DMS53 treated with DMSO at 0.1 percent for 48 hours (cell line): ENCODE data around the gene PARP8.
A peak's percentile ranks its signal among the peaks of the same experiment; 100 is the strongest.
"Not testable (repeated sequence)": the region's sequence is repeated elsewhere in the genome, so short reads cannot be mapped to it uniquely, and the experiment has no call there.

Experiments used
- DNase-seq: peaks from one replicate; lab custom pipeline; 2025; ENCODE audit not compliant: unreplicated experiment; lab: John Stamatoyannopoulos, UW

PARP8 gene, protein sequence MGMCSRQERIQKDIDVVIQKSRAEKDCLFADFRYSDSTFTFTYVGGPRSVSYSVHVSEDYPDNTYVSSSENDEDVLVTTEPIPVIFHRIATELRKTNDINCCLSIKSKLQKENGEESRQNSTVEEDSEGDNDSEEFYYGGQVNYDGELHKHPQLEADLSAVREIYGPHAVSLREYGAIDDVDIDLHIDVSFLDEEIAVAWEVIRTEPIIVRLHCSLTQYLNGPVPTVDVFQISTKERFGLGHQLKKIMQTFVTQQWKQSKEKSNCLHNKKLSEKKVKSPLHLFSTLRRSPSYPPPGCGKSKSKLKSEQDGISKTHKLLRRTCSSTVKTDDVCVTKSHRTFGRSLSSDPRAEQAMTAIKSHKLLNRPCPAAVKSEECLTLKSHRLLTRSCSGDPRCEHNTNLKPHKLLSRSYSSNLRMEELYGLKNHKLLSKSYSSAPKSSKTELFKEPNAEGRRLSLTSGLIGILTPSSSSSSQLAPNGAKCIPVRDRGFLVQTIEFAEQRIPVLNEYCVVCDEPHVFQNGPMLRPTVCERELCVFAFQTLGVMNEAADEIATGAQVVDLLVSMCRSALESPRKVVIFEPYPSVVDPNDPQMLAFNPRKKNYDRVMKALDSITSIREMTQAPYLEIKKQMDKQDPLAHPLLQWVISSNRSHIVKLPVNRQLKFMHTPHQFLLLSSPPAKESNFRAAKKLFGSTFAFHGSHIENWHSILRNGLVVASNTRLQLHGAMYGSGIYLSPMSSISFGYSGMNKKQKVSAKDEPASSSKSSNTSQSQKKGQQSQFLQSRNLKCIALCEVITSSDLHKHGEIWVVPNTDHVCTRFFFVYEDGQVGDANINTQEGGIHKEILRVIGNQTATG

DNA sequence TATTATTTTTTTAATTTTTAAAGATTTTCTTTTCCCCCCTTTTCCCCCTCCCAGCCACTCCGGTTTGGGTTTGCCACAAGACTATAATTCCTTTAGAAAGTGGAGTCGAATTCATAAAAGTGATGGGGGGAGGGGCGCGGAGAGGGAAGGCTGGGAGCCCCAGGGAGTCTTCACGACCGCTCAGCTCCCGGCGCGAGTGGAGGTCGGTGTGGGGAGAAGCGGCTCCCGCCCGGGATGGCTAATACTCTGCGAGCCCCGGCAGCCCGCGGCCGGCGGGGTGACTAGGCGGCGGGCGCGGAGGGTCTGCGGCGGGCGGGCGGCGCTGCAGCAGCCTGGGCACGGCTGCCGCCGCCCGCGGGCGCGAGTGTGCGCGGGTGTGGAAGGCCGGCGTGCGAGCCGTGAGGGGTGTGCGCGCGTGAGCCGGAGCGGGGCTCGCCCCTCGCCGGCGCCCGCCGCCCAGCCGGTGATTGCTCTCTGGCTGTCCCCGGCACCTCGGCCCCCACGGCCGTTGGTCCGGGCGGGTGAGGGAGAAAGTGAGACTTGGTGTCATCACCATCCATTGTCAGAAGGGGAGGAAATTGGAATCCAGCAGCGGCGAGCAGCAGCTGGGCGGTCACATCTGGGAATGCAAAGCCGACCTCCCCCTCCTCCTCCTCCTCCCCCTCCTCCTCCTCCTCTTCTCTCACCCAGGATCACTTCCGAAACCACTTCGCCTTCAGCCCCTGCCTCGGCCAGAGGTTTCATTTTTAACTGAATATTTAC is at the start of gene PARP8:
PARP8 (plus strand) TSS at position 377 of the 762 bp plus-strand sequence. CDS start 459 bp downstream, outside the sequence.
- no peak for DNase-seq

DNA sequence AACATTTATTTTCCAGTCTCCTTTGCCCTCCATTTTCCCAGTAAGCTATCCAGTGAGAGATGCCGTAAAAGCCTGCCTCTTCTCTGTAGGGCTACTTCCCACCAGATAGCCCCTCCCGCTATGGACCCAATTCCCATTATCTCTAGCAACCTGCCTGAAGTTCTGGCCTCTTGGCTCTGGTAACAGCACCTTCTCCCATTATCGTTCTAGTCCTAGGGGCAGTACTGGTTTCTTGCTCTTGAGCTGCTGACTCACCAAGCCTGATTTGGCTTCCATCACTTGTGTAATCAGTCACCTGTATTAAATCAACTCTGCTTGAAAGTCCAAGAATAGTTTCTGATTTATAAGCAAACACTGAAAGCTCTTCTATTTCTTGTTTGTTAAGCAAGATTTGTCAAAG is 42.8 kb upstream of the PARP8 start:
- DNase-seq = peak; percentile 57

DNA sequence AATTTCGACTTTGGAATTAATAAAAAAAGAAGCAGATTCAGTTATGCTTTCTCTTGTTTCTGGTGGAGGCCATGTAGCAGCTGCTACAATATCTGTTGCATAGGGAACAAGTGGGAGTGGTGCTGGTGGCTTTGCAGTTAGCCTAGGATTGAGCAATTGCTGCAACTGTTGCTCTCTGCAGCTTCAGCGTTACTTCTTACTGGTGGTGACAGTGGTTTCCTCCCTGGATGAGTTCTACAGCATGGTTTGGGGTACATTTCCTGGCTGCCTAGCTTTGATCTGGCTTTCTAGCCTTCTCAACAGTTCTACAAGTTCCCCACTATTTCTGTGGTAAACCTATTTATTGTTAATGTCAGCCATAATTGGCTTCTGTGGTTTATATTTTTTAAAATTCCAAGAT is 31.6 kb upstream of the PARP8 start:
- DNase-seq = not testable (repeated sequence)

DNA sequence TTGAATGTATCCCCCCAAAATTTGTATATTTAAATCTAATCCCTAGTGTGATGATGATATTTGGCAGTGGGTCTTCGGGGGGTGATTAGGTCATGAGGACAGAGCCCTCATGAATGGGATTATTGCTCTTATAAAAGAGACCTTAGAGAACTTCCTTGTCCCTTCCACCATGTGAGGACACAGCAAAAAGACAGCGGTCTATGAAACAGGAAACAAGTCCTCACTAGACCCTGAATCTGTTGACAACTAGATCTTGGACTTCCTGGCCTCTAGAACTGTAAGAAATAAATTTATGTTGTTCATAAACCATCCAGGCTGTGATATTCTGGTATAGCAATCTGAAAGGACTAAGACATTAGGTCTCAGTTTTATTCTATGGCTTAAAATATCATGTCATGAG is 28.9 kb upstream of the PARP8 start:
- DNase-seq = not testable (repeated sequence)

DNA sequence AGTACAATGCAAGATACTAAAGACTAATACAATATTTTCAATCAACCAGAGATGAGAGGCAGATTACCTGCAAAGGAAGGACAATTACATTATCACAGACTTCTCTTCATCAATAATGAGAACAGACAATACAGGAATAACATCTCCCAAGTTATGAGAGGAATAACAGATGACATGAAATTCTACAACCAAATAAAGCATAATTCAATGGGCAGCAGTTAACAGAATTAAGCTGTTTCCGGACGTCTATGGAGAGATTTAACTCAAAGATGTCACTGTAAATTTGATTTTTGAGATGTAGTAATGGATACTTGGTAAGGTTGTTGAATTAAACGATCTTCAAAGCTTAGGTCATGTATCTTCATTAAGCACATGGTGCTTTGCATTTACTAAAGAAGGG is 19.8 kb upstream of the PARP8 start:
- DNase-seq = no peak

DNA sequence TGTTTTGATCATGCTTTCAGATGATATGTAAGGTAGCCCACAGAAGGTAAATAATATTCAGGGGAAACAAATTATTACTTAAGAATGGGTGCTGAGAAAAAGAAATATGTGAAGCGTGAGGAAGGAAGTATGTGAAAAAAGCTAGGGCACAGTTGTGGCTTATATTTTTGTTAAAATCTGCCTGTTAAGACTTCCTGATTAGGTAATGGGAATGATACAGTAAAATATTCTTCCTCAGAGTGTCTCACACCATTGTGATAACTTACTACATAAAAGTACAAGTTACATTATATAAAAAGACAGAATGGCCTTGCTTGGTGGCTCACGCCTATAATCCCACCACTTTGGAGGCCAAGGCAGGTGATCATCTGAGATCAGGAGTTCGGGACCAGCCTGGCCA is 18.7 kb upstream of the PARP8 start:
- no peak for DNase-seq

DNA sequence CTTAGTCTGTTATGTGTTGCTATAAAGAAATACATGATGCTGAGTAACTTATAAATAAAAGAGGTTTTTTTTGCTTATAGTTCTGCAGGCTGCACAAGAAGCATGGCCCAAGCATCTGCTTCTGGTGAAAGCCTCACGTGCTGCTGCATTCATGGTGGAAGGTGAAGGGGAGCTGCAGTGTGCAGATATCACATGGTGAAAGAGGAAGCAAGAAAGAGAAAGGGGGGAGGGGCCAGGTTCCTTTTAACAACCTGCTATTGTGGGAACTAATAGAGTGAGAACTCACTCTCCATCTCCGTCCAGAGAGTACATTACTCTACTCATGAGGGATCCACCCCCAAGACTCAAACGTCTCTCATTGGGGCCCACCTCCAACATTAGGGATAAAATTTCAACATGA is 12.5 kb upstream of the PARP8 start:
- DNase-seq = no peak

DNA sequence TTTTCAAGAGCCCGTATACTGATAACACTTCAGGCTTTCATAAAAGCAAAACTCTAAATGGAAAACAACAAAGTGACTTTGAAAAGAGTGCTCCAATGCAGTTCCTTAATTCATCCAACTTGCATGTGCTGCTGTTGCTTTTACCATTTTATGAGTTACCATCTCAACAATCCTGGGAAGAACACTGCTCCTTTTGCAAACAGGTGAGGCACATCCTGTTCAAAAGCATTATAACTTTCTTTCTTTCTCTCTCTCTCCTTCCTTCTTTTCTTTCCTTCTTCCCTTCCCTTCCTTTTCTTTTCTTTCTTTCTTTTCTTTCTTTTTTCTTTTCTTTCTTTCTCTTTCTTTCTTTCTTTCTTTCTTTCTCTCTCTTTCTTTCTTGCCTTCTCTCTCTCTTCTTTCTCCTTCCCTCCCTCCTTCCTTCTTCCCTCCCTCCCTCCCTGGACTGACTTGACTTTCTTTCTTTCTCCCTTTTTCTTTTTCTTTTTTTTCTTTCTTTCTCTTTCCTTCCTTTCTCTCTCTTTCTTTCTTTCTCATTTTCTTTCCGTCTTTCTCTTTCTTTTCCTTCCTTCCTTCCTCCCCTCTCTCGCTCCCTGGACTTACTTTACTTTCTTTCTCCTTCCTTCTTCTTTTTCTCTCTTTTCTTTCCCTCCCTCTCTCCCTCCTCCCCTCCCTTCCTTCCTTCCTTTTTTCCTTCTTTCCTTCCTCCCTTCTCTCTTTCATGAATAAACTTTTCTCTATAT is 11.2 kb upstream of the PARP8 start:
- DNase-seq = no peak

DNA sequence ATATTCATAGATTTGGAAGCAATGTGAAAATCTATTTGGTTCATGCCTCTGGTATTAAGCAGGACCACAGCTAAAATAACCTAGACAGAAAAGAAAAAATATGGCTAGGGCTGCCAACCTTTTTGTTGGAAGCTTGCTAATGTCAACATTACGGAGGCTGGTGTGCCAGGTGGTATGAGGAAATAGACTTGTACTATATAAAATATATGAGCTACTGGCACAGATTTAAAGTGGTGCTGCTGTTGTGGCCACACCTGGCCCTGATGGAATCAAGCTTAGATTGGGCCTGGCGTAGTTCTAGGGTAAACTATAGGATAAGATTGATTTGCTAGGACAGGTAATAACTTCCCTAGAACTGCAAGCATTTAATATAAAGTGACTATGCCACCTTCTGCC is 10.6 kb upstream of the PARP8 start:
- DNase-seq = peak; percentile 40

DNA sequence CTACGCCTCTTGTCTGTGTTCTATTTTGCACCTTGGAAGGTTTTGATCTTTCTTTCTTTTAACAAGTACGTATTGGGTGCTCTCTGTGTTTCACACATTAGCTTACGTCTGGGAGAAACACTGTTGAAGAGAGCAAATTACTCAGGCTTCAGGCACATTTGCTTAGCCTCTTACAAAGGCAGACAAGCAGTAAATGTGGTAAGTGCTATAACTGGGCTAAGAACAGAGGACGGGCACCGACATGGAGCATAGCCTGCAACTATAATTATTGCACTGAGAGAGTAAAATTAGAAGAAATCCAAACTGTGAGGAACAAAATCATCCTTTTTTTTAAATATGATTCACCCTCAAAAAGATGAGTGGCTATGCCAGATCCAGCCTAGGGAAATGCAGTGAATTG is 9.4 kb upstream of the PARP8 start:
- DNase-seq = no peak

DNA sequence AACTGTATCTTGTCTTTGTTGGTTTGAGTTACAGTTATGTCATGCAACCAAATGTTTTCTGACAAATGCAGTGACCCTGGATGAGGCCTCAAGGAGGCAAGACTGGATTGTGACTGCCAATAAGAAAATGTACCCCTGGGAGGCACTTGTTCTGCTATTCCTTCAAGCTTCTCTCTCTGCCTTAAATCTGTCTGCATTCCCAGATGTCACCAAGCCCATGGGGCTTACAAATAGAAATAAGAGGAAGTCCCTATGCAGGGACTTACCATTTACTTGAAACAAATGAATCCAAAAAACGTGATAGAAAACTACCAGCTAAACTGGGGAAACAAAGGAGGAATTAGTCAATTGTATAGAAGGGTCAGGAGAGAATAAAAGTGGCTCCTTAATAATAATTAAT is 8.2 kb upstream of the PARP8 start:
- no peak for DNase-seq

DNA sequence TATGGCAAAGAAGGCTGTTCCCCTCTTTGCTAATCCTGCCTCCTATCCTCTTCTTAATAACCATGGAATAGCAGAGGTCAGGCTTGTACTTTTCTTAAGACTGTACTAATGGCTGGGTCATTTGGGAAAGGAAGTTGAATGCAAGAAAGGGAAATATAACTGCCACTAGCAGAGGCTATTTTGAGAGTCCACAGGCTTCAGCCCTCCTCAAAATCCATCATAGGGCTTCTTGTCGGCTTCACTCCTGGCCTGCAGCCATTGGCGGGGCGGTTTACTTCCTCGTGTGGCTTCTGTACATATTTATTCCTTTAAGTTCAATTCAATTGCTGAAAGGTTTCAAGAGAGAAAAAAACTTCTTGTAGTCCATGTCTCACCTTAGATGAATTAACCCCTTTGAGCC is 2.8 kb upstream of the PARP8 start:
- DNase-seq = no peak

DNA sequence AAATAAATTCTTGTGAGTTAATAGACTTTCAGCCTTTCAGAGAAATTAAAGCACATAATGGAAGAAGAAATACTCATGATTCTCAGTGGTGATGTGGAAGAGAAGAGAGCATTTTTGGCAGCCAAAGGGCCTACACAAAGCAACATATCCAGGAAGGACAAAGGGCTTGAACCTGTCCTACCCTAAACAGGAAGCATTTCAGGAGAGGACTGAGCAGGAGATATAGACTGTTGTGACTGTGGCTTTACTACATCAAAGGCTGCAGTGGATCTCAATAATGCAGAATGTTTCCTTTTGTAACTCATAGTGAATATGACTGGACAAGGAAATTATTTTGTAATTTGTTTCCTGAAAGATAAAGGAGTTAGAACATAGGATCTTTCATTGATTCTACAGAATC is 1.3 kb upstream of the PARP8 start:
- DNase-seq = peak; percentile 16

DNA sequence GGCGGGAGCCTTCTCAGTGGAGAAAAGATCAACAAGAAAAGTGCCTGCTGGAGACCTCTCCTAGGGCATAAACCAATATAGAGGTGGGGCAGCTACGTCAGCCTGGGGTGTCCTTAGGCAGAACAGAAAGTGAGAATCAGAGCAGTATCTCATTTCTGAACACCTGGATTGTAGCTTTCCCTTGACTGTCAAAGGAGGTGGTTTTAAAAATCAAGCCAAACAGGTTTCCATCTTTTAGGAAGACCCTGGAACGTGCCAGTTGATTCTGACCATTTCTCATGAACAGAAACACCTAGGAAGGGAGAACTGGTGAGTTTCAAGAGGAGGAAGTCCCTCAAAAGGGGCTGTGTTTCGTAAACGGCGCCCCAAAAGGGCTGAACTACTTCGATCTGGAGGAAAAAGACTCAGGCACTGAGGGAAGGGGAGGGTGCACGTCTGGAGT is 655 bp upstream of the PARP8 start:
- peak; percentile 36 for DNase-seq

DNA sequence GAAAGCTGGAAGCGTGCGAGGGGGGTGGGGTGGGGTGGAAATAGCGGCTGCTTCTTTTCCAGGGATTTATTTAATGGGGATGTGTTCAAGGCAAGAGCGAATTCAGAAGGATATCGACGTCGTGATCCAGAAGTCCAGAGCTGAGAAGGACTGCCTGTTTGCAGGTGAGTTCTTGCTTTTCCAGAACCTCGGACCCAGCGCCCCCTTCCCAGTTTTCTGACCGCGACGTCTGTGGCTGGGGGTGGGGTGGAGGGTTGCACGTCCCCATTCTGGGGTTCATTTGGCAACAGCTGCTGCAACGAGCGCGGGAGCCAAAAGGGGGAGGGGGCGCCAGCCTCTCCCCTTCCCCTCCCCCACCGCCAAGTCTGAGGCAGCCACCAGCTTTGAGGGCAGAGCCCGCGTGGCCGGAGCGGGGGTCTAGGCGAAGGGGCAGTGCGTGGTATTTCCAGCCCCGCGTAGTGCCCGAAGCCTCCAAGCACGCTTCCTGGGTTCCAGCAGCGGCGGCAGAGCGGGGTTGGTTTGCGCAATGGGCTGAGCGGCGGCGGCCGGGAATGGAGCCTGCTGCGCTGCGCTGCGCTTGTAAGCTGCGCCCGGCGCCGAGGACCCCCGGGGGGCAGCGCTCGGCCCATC is 701 bp downstream of the PARP8 start:
- DNase-seq = no peak

DNA sequence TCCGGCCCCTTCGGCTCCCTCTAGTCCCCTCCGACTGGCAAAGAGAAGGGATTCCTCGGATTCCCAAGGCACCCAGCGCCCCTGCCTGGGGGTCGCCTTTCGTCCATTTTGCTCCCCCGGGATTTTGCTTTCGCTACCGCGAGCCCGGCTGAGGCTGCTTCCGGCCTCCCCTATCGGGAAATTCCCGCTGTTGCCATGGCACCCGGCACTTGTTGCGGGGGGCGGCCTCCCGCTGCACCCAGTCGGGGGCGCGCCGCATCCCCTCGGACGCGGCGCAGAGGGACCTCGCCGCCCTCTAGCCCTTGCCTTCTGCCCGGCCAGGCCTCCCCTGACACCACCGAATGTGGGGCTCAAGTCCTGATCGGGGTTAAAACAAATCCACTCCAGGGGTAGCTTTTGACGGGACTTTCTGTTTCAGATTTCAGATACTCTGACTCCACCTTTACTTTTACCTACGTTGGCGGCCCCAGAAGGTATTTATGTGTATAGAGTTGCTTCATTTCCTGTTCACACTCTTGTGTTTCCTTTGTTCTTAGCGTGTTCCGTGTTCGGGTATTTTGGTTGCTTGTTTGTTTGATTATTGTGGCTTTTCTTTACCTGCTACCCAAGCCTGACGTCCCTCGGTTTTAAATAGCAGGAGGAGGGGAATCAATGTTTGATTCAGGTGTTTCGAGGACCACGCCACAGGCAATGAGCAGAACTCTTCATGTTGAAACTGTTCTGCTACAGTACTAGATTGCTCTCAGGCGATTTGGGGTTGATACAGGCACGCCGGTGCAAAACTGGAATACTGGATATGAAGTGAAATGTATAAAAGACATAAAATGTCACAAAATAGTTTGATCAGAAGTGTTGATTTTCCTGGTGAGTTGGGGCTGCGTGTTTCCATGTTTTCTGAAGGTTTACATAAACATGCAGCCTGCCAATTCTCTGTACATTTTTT is 1.5 kb downstream of the PARP8 start:
- peak; percentile 44 for DNase-seq

DNA sequence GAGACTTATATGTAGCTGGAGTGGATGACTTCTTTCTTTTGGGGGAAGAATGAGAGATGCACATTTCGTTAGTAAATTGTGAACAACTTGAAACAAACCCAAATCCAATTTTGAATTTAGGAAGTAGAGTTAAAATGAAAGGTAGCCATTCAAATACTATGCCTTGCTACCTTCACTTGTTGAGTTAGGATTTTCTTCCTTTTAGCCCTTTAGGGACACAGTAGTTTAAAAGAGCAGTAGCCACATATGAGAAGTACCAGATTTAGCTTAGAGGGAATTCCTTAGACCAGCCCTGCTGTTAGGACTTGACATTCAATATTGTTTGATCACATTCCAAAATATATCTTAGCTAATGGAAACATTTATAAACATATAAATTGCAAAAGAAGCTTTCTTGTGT is 2.2 kb downstream of the PARP8 start:
- DNase-seq = not testable (repeated sequence)

DNA sequence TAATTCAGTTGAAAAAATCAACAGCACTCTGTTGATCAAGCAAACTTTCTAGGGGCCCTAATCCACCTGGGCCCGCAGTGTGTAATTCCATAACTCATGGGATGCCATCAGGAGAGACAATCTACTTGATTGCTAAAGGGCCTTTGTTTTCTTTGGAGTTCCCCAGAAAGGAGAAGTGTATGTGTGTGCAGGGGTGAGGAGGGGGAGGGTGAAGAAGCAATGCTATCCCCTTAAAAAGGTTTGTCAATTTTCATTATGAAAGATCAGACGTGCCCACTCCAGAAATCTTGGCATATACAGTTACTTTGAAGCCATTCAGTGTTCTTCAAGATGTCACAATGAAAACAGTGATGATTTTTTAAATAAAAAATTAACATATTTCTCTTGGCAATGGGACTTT is 6.2 kb downstream of the PARP8 start:
- no peak for DNase-seq

DNA sequence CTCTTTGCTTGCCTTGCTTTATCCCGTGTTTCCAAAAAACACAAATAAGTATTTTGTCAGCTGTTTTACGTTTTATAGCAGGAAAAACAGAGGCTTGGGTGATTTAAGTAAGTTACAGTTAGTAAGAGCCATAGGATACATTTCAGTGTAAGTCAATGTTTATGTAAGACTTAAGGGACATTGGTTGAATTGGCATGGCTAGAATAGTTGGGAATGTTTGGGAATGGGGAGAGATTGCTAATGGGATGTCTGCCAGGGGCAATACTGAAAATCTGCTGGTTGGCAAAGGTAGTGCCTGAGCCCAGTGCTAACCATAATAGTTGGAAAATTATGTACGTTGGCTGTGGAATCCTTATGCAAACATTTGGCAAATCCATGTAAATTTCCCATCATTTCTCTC is 7.0 kb downstream of the PARP8 start:
- not testable (repeated sequence) for DNase-seq
